K562 (cell line): ENCODE results near the gene SH3D21. TPM values are rescaled to one million over a fixed set of nuclear protein-coding genes. Genes with fewer than 3 reads are reported as not detected.
A peak's percentile ranks its signal among the peaks of the same experiment; 100 is the strongest.

Experiments
- ETV5 ChIP-seq: sonication (generic); formaldehyde crosslinking; IDR thresholded peaks from 2 replicates; pipeline ENCODE4 v1.4.0; 2020; ENCODE audit warnings: low read depth, mild to moderate bottlenecking, missing genetic modification reagents
- FOXA3 ChIP-seq, 2 experiments: fragments of 450-650 bp in 1 of 2; sonication (generic) in 1 of 2; formaldehyde crosslinking; IDR thresholded peaks in 1 of 2; conservative IDR thresholded peaks in 1 of 2; 2 replicates each; pipeline versions ENCODE4 v1.4.0 to v1.8.0; 2020 to 2022; ENCODE audit warnings: mild to moderate bottlenecking in 2 of 2, missing genetic modification reagents in 1 of 2
- HLTF ChIP-seq: fragments of 450-650 bp; IDR thresholded peaks from 2 replicates; pipeline ENCODE4 v1.6.1; 2016
- HNRNPUL1 ChIP-seq: fragments of 200-400 bp; formaldehyde crosslinking; IDR thresholded peaks from 2 replicates; pipeline ENCODE4 v1.6.1; 2017; ENCODE audit warnings: low read length
- ILK ChIP-seq: fragments of 450-650 bp; IDR thresholded peaks from 2 replicates; pipeline ENCODE4 v1.6.1; 2016; ENCODE audit warnings: missing genetic modification characterization, low read depth, mild to moderate bottlenecking, missing compliant biosample characterization, moderate library complexity, borderline replicate concordance
- MYC ChIP-seq, 2 experiments: fragments of 250-450 bp in 1 of 2; sonication (Bioruptor Pico) in 1 of 2; IDR thresholded peaks; 2 replicates each; pipeline versions ENCODE4 v1.5.1 to v1.6.1; 2012 to 2021; ENCODE audit warnings: low read depth in 2 of 2, borderline replicate concordance in 1 of 2, improper control_type of control experiment in 1 of 2, low read length in 1 of 2, mild to moderate bottlenecking in 1 of 2, moderate library complexity in 1 of 2
- NR2F6 ChIP-seq: fragments of 450-650 bp; formaldehyde crosslinking; IDR thresholded peaks from 2 replicates; pipeline ENCODE4 v1.4.0; 2020; ENCODE audit warnings: mild to moderate bottlenecking
- OTX1 ChIP-seq: fragments of 450-650 bp; formaldehyde crosslinking; IDR thresholded peaks from 2 replicates; pipeline ENCODE4 v1.4.0; 2022; ENCODE audit warnings: mild to moderate bottlenecking
- PATZ1 ChIP-seq: fragments of 250-450 bp; sonication (Bioruptor Pico); IDR thresholded peaks from 2 replicates; pipeline ENCODE4 v1.5.0; 2020; ENCODE audit warnings: mild to moderate bottlenecking, borderline replicate concordance
- RFX5 ChIP-seq: IDR thresholded peaks from 2 replicates; pipeline ENCODE4 v1.6.1; 2011; ENCODE audit warnings: low read depth, mild to moderate bottlenecking, improper control_type of control experiment, low read length
- SMARCE1 ChIP-seq: fragments of 450-650 bp; IDR thresholded peaks from 2 replicates; pipeline ENCODE4 v1.7.1; 2016; ENCODE audit warnings: mild to moderate bottlenecking
- YBX1 ChIP-seq: fragments of 450-650 bp; IDR thresholded peaks from 2 replicates; pipeline ENCODE4 v1.7.1; 2016; ENCODE audit warnings: mild to moderate bottlenecking
- ZNF165 ChIP-seq: fragments of 250-450 bp; sonication (Bioruptor Pico); IDR thresholded peaks from 2 replicates; pipeline ENCODE4 v1.4.0; 2020; ENCODE audit warnings: borderline replicate concordance
- ZNF384 ChIP-seq: IDR thresholded peaks from 2 replicates; pipeline ENCODE4 v1.6.1; 2012; ENCODE audit warnings: low read depth, low read length, improper control_type of control experiment
- ZSCAN29 ChIP-seq: fragments of 450-650 bp; IDR thresholded peaks from 2 replicates; pipeline ENCODE4 v1.6.1; 2017
- polyA plus RNA-seq, 8 experiments: library from polyadenylated mRNA; depleted of rRNA in 4 of 8; stranded (reverse) in 5 of 8; unstranded in 3 of 8; fragments of >200 nt; fragmentation: Nextera tagmentation in 2 of 8; fragmentation: Illumina TruSeq in 1 of 8; extraction: Ambion mirVana in 2 of 8; extraction: Trizol in 1 of 8; gene quantifications; 2 replicates each; pipeline versions ENCODE4 v1.2.1 to v1.2.3, GENCODE V29; 2011 to 2014; ENCODE audit warnings: inconsistent platforms in 1 of 8, missing spikeins in 1 of 8
- total RNA-seq, 7 experiments: library from RNA; depleted of rRNA in 6 of 7; stranded (reverse); fragments of >200 nt in 6 of 7; fragmentation: Illumina TruSeq in 2 of 7; extraction: Trizol in 2 of 7; gene quantifications; 2 replicates each; pipeline versions ENCODE4 v1.2.1 to v1.2.3, GENCODE V29; 2011 to 2021; ENCODE audit warnings: low replicate concordance in 1 of 7

SH3D21 gene
- total and polyA plus RNA-seq, 9 of the 15 experiments (the other 6 are each of a cell fraction or from before 2014, with no cell fraction given) = 0.01 to 4.7 (median 1.8) TPM

DNA sequence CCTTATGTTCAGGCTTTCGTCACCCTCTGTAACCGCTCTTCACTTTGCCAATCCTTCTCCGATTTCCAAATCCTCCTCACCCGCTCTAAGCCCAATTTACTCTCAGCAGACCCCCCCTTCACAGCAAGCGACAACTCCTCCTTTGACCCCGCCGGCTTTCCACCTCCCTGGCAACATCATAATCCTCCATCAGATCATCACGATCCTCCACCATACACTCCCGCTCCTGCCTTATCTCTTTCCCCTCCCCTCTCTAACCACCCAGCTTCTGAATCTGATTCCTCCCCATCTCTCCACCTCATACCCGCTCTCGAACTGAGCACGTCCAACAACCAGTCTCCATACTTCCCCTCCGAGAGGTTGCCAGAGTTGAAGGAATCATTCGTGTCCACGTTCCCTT, 24.8 kb downstream of the SH3D21 start (continued):
- no peak for TF ChIP-seq PATZ1 (CRISPR knock-in tag)
- no peak for TF ChIP-seq YBX1
- TF ChIP-seq MYC (IDR thresholded peaks at IDR 0.05; ENCODE audit: low read depth, low read length) = no peak
- TF ChIP-seq MYC (CRISPR knock-in tag; IDR thresholded peaks at IDR 0.05; ENCODE audit: borderline replicate concordance, low read depth) = no peak
- TF ChIP-seq ILK (tag) = no peak
- TF ChIP-seq OTX1 (CRISPR knock-in tag) = 0 out of 2 replicates have a peak, but pooled peaks have one; percentile 29
- no peak for TF ChIP-seq NR2F6
- TF ChIP-seq HNRNPUL1 = no peak
- no peak for TF ChIP-seq ZSCAN29
- TF ChIP-seq ETV5 (CRISPR knock-in tag) = no peak
- no peak for TF ChIP-seq SMARCE1
- TF ChIP-seq RFX5 = no peak
- no peak for TF ChIP-seq HLTF
- TF ChIP-seq ZNF384 = no peak
- no peak for TF ChIP-seq ZNF165
- TF ChIP-seq FOXA3 (CRISPR knock-in tag; conservative IDR thresholded peaks at IDR 0.05 in 1 of 2, IDR thresholded peaks at IDR 0.05 in 1 of 2) = no peak
